HEK293 (cell line): ENCODE data around the gene EPS8.

Experiments used
- CTCF ChIA-PET: fragments of 350-600 bp; formaldehyde crosslinking; extraction: SDS; loops from one replicate; lab custom pipeline; 2021; ENCODE audit warnings: antibody characterized with exemption; lab: Yijun Ruan, JAX
- POLR2A ChIA-PET: fragments of 300-600 bp; formaldehyde crosslinking; extraction: SDS; loops from one replicate; lab custom pipeline; 2020; ENCODE audit warnings: antibody characterized with exemption, inconsistent platforms; lab: Yijun Ruan, JAX
- H3K27ac ChIP-seq: fragments of 200-500 bp; sonication (Bioruptor generic); 2 replicates; pipeline ENCODE4 v1.5.1; 2014; ENCODE audit warnings: low read depth, low read length, control low read depth, inconsistent platforms; ENCODE audit errors: extremely low read depth
- H3K36me3 ChIP-seq, 2 experiments: fragments of 200-500 bp in 1 of 2; sonication (Bioruptor generic) in 1 of 2; 1 replicate in 1 of 2; 2 replicates in 1 of 2; pipeline ENCODE4 v1.5.1; 2014 to 2017; ENCODE audit warnings: inconsistent platforms in 2 of 2, low read length in 2 of 2; ENCODE audit not compliant: control insufficient read depth in 2 of 2, insufficient read depth in 1 of 2
- H3K4me1 ChIP-seq: fragments of 200-500 bp; sonication (Bioruptor generic); 2 replicates; pipeline ENCODE4 v1.5.1; 2014; ENCODE audit warnings: mild to moderate bottlenecking, low read length, inconsistent platforms; ENCODE audit not compliant: control insufficient read depth, insufficient read depth
- H3K4me3 ChIP-seq: 2 replicates; pipeline ENCODE4 v1.5.1; 2011; ENCODE audit warnings: low read depth, mild to moderate bottlenecking, control low read depth, low read length, moderate library complexity
- H3K9me3 ChIP-seq: fragments of 200-500 bp; sonication (Bioruptor generic); 2 replicates; pipeline ENCODE4 v1.5.1; 2014; ENCODE audit warnings: low read depth, low read length, inconsistent platforms; ENCODE audit not compliant: control insufficient read depth, insufficient read depth
- BCL11A ChIP-seq: fragments of 450-650 bp; formaldehyde crosslinking; IDR thresholded peaks from 2 replicates; pipeline ENCODE4 v1.5.1; 2016; ENCODE audit warnings: low read depth, missing biosample characterization, missing genetic modification characterization
- FEZF1 ChIP-seq: fragments of 450-650 bp; formaldehyde crosslinking; IDR thresholded peaks from 2 replicates; pipeline ENCODE4 v1.5.1; 2016; ENCODE audit warnings: missing biosample characterization, missing genetic modification characterization
- GLI2 ChIP-seq: fragments of 450-650 bp; formaldehyde crosslinking; IDR thresholded peaks from 2 replicates; pipeline ENCODE4; 2017; ENCODE audit warnings: missing biosample characterization, missing genetic modification characterization, low read depth, borderline replicate concordance
- KLF10 ChIP-seq: fragments of 450-650 bp; IDR thresholded peaks from 2 replicates; pipeline ENCODE4 v1.5.1; 2018; ENCODE audit warnings: missing biosample characterization, mild to moderate bottlenecking, missing genetic modification characterization
- MZF1 ChIP-seq: fragments of 450-650 bp; formaldehyde crosslinking; IDR thresholded peaks from 2 replicates; pipeline ENCODE4 v1.5.1; 2017; ENCODE audit warnings: missing biosample characterization, missing genetic modification characterization, borderline replicate concordance
- OSR2 ChIP-seq: fragments of 450-650 bp; formaldehyde crosslinking; IDR thresholded peaks from 2 replicates; pipeline ENCODE4 v1.5.1; 2016; ENCODE audit warnings: missing biosample characterization, missing genetic modification characterization
- SCRT2 ChIP-seq: fragments of 450-650 bp; formaldehyde crosslinking; IDR thresholded peaks from 2 replicates; pipeline ENCODE4 v1.5.1; 2016; ENCODE audit warnings: missing biosample characterization, missing genetic modification characterization
- TCF7L2 ChIP-seq: IDR thresholded peaks from 2 replicates; pipeline ENCODE4 v1.6.1; 2011; ENCODE audit warnings: low read depth, mild to moderate bottlenecking, inconsistent platforms, low read length, moderate library complexity, borderline replicate concordance
- TRIM28 ChIP-seq: IDR thresholded peaks from 2 replicates; pipeline ENCODE4 v1.6.1; 2011; ENCODE audit warnings: low read length, control low read depth, borderline replicate concordance
- ZFP3 ChIP-seq: fragments of 450-650 bp; formaldehyde crosslinking; IDR thresholded peaks from 2 replicates; pipeline ENCODE4 v1.5.1; 2016; ENCODE audit warnings: low read depth, missing biosample characterization, missing genetic modification characterization
- ZFP41 ChIP-seq: fragments of 450-650 bp; formaldehyde crosslinking; IDR thresholded peaks from 2 replicates; pipeline ENCODE4 v1.5.1; 2016; ENCODE audit warnings: missing biosample characterization, missing genetic modification characterization, borderline replicate concordance
- ZFP69B ChIP-seq: fragments of 450-650 bp; formaldehyde crosslinking; IDR thresholded peaks from 2 replicates; pipeline ENCODE4 v1.5.1; 2016; ENCODE audit warnings: missing biosample characterization, missing genetic modification characterization
- ZNF10 ChIP-seq: fragments of 450-650 bp; formaldehyde crosslinking; IDR thresholded peaks from 2 replicates; pipeline ENCODE4 v1.5.1; 2017; ENCODE audit warnings: missing biosample characterization, missing genetic modification characterization
- ZNF138 ChIP-seq: fragments of 450-650 bp; formaldehyde crosslinking; IDR thresholded peaks from 2 replicates; pipeline ENCODE4 v1.5.1; 2016; ENCODE audit warnings: missing biosample characterization, missing genetic modification characterization, borderline replicate concordance
- ZNF140 ChIP-seq: fragments of 450-650 bp; formaldehyde crosslinking; IDR thresholded peaks from 2 replicates; pipeline ENCODE4 v1.5.1; 2016; ENCODE audit warnings: missing biosample characterization, missing genetic modification characterization
- ZNF2 ChIP-seq: fragments of 450-650 bp; formaldehyde crosslinking; IDR thresholded peaks from 2 replicates; pipeline ENCODE4 v1.5.1; 2016; ENCODE audit warnings: missing biosample characterization, missing genetic modification characterization
- ZNF433 ChIP-seq: fragments of 450-650 bp; formaldehyde crosslinking; IDR thresholded peaks from 2 replicates; pipeline ENCODE4 v1.5.1; 2016; ENCODE audit warnings: missing biosample characterization, missing genetic modification characterization, low read depth
- ZNF76 ChIP-seq: fragments of 450-650 bp; formaldehyde crosslinking; IDR thresholded peaks from 2 replicates; pipeline ENCODE4; 2016; ENCODE audit warnings: low read depth, missing biosample characterization, missing genetic modification characterization, borderline replicate concordance
- ZNF843 ChIP-seq: fragments of 450-650 bp; formaldehyde crosslinking; IDR thresholded peaks from 2 replicates; pipeline ENCODE4 v1.5.1; 2016; ENCODE audit warnings: missing biosample characterization, missing genetic modification characterization
- TF ChIP-seq, protein P1 (sequence below): fragments of 450-650 bp; formaldehyde crosslinking; IDR thresholded peaks from 2 replicates; pipeline ENCODE4 v1.5.1; 2017; ENCODE audit warnings: missing biosample characterization, missing genetic modification characterization
- TF ChIP-seq, protein P2 (sequence below): fragments of 450-650 bp; formaldehyde crosslinking; IDR thresholded peaks from 2 replicates; pipeline ENCODE4 v1.5.1; 2017; ENCODE audit warnings: missing biosample characterization, mild to moderate bottlenecking, missing genetic modification characterization, moderate library complexity
- TF ChIP-seq, protein P3 (sequence below): fragments of 450-650 bp; formaldehyde crosslinking; IDR thresholded peaks from 2 replicates; pipeline ENCODE4 v1.5.1; 2016; ENCODE audit warnings: missing biosample characterization, missing genetic modification characterization
- TF ChIP-seq, protein P4 (sequence below): fragments of 450-650 bp; formaldehyde crosslinking; IDR thresholded peaks from 2 replicates; pipeline ENCODE4 v1.5.1; 2016; ENCODE audit warnings: missing biosample characterization, missing genetic modification characterization
- TF ChIP-seq, protein P5 (sequence below): fragments of 450-650 bp; formaldehyde crosslinking; IDR thresholded peaks from 2 replicates; pipeline ENCODE4 v1.5.1; 2016; ENCODE audit warnings: missing biosample characterization, missing genetic modification characterization
- TF ChIP-seq, protein P6 (sequence below): fragments of 450-650 bp; formaldehyde crosslinking; IDR thresholded peaks from 2 replicates; pipeline ENCODE4 v1.5.1; 2017; ENCODE audit warnings: missing biosample characterization, missing genetic modification characterization

Gene EPS8

DNA sequence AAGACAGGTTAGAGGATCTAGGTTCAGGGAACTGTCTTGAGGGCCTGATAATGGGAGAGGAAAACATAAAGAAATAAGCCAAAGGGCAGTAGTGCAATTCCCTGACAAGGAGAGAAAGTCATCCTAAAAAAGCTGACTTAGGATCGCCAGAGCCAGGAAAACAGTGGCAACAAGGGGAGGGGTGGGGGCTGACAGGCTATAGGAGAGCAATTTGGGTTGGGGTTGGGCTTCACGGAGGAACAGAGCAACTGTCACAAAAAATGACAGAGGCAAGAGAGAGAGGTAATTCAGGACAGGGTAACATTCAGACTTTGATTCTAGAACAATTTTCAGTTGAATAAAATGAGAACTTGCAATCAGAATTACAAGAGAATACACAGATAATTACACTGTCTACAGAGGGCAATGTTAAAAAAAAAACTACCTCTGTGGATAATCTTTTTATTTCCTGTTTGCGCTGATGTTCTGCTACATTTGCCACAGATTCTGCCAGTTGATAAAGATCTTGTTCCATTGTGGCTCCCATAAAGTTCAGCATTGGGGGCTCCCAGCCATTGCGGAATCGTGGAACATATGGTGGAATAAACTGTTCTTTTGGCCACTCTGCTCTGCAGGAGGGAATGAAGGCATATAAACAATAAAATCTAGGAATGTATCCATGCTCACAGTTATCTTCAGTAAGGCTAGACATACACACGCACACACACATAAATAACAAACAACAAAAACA is 138.6 kb downstream of the EPS8 start:
- Histone ChIP-seq H3K4me3 (no peak overlapping the region), H3K9me3 (no peaks in the 10 kb centered on the region), H3K27ac (no peak overlapping the region), H3K4me1 (no peaks in the 10 kb centered on the region), H3K36me3 (peaks cover 0 to 5% of the 10 kb centered on the region in 2 experiments; a peak in 1 of 3 replicates)
- ChIA-PET CTCF (interaction anchor here (1.0 kb wide), 1 partner anchor 60 kb away, joined by 3 read pairs; no protein-coding TSS in a partner anchor), POLR2A (no interaction called here)
- TF ChIP-seq ZNF2 (tag by site-specific recombination) (no peak), BCL11A (tag by site-specific recombination) (no peak), ZNF76 (tag by site-specific recombination) (no peak), FEZF1 (tag by site-specific recombination) (no peak), TRIM28 (no peak), ZFP3 (tag by site-specific recombination) (no peak)
- TF ChIP-seq, protein P1, sequence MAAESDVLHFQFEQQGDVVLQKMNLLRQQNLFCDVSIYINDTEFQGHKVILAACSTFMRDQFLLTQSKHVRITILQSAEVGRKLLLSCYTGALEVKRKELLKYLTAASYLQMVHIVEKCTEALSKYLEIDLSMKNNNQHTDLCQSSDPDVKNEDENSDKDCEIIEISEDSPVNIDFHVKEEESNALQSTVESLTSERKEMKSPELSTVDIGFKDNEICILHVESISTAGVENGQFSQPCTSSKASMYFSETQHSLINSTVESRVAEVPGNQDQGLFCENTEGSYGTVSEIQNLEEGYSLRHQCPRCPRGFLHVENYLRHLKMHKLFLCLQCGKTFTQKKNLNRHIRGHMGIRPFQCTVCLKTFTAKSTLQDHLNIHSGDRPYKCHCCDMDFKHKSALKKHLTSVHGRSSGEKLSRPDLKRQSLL (tag by site-specific recombination): no peak
- TF ChIP-seq, protein P2, sequence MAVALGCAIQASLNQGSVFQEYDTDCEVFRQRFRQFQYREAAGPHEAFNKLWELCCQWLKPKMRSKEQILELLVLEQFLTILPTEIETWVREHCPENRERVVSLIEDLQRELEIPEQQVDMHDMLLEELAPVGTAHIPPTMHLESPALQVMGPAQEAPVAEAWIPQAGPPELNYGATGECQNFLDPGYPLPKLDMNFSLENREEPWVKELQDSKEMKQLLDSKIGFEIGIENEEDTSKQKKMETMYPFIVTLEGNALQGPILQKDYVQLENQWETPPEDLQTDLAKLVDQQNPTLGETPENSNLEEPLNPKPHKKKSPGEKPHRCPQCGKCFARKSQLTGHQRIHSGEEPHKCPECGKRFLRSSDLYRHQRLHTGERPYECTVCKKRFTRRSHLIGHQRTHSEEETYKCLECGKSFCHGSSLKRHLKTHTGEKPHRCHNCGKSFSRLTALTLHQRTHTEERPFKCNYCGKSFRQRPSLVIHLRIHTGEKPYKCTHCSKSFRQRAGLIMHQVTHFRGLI (tag by site-specific recombination): peak; percentile 71; the same call in 1 of the 2 replicates

DNA sequence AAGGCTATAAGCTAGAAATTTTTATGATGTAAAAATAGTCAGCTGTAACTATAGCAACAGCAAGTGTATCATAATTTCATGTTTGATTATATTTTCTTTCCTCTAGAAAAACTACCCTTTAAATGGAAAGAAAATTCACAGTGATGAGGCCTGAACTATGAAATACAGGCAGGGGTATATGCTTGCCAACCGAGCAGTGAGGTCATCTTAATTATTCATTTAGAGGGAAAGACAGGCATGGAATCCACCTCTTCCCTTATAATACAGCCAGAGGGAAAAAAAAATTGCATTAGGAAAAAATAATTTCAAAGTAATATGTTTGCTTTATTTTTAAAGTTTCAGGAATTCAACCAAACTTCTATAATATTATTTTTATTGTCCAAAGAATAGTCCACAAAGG is 139.8 kb downstream of the EPS8 start:
- no peaks in the 10 kb centered on the region for H3K4me1 ChIP-seq
- ChIA-PET POLR2A (no interaction called here), CTCF (no interaction called here)
- TF ChIP-seq ZFP69B (tag by site-specific recombination) (no peak), ZNF140 (tag by site-specific recombination) (no peak), ZFP41 (tag by site-specific recombination) (no peak), TCF7L2 (no peak), ZNF843 (tag by site-specific recombination) (no peak), TRIM28 (no peak), GLI2 (tag by site-specific recombination) (no peak), MZF1 (tag by site-specific recombination) (no peak), ZNF138 (tag by site-specific recombination) (no peak), ZNF433 (tag by site-specific recombination) (no peak), KLF10 (no peak), OSR2 (tag by site-specific recombination) (no peak), SCRT2 (tag by site-specific recombination) (no peak), ZNF10 (no peak)
- TF ChIP-seq, protein P3, sequence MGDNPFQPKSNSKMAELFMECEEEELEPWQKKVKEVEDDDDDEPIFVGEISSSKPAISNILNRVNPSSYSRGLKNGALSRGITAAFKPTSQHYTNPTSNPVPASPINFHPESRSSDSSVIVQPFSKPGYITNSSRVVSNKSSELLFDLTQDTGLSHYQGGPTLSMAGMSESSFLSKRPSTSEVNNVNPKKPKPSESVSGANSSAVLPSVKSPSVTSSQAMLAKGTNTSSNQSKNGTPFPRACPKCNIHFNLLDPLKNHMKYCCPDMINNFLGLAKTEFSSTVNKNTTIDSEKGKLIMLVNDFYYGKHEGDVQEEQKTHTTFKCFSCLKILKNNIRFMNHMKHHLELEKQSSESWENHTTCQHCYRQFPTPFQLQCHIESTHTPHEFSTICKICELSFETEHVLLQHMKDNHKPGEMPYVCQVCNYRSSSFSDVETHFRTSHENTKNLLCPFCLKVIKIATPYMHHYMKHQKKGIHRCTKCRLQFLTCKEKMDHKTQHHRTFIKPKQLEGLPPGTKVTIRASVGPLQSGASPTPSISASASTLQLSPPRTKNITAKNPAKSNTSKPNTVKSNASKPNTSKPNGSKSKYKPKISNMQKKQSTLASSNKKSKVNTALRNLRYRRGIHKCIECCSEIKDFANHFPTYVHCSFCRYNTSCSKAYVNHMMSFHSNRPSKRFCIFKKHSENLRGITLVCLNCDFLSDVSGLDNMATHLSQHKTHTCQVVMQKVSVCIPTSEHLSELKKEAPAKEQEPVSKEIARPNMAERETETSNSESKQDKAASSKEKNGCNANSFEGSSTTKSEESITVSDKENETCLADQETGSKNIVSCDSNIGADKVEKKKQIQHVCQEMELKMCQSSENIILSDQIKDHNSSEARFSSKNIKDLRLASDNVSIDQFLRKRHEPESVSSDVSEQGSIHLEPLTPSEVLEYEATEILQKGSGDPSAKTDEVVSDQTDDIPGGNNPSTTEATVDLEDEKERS (tag by site-specific recombination): no peak
- TF ChIP-seq, protein P4, sequence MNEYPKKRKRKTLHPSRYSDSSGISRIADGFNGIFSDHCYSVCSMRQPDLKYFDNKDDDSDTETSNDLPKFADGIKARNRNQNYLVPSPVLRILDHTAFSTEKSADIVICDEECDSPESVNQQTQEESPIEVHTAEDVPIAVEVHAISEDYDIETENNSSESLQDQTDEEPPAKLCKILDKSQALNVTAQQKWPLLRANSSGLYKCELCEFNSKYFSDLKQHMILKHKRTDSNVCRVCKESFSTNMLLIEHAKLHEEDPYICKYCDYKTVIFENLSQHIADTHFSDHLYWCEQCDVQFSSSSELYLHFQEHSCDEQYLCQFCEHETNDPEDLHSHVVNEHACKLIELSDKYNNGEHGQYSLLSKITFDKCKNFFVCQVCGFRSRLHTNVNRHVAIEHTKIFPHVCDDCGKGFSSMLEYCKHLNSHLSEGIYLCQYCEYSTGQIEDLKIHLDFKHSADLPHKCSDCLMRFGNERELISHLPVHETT (tag by site-specific recombination): no peak
- TF ChIP-seq, protein P5, sequence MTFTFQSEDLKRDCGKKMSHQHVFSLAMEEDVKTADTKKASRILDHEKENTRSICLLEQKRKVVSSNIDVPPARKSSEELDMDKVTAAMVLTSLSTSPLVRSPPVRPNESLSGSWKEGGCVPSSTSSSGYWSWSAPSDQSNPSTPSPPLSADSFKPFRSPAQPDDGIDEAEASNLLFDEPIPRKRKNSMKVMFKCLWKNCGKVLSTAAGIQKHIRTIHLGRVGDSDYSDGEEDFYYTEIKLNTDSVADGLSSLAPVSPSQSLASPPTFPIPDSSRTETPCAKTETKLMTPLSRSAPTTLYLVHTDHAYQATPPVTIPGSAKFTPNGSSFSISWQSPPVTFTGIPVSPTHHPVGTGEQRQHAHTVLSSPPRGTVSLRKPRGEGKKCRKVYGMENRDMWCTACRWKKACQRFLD (tag by site-specific recombination): no peak
- TF ChIP-seq, protein P6, sequence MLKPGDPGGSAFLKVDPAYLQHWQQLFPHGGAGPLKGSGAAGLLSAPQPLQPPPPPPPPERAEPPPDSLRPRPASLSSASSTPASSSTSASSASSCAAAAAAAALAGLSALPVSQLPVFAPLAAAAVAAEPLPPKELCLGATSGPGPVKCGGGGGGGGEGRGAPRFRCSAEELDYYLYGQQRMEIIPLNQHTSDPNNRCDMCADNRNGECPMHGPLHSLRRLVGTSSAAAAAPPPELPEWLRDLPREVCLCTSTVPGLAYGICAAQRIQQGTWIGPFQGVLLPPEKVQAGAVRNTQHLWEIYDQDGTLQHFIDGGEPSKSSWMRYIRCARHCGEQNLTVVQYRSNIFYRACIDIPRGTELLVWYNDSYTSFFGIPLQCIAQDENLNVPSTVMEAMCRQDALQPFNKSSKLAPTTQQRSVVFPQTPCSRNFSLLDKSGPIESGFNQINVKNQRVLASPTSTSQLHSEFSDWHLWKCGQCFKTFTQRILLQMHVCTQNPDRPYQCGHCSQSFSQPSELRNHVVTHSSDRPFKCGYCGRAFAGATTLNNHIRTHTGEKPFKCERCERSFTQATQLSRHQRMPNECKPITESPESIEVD: no peak
- H3K36me3 ChIP-seq: peaks cover 0 to 5% of the 10 kb centered on the region in 2 experiments; a peak in 1 of 3 replicates
- no peaks in the 10 kb centered on the region for H3K9me3 ChIP-seq
- no peak overlapping the region for H3K27ac ChIP-seq
- no peak overlapping the region for H3K4me3 ChIP-seq
